Measurements from ENCODE around the gene UBR4. TPM values are rescaled to one million over a fixed set of nuclear protein-coding genes. Genes with fewer than 3 reads are reported as not detected.

The UBR4 gene
- polyA plus RNA-seq, 1 donor (not counting 4 experiments of a cell fraction or from before 2014, with no cell fraction given) = 39.0 TPM

GRCh38 chr1:19044471-19044870 is 165.6 kb downstream of the UBR4 start:
- H3K4me2 ChIP-seq (ENCODE audit: control insufficient read depth, extremely low read depth, insufficient read depth, low read depth, low read length) = no peak overlapping the region
- no peak for TF ChIP-seq EZH2 (IDR thresholded peaks at IDR 0.05; ENCODE audit: low read length)
- no peak for TF ChIP-seq CTCF (optimal IDR thresholded peaks at IDR 0.05 in 1 of 3, IDR thresholded peaks at IDR 0.05 in 1 of 3, conservative IDR thresholded peaks at IDR 0.05 in 1 of 3; ENCODE audit: extremely low read depth in 1 of 3, insufficient read depth in 2 of 3, low read length in 3 of 3)
- H3K9me1 ChIP-seq (ENCODE audit: control insufficient read depth, extremely low read depth, insufficient read depth, low read length) = no peaks in the 10 kb centered on the region
- no peak overlapping the region for H3K4me3 ChIP-seq (ENCODE audit: control insufficient read depth in 2 of 3, extremely low read depth in 1 of 3, insufficient read depth in 2 of 3, low read depth in 1 of 3, low read length in 3 of 3)
- no peak for FAIRE-seq
- dilution Hi-C loops (cut with MboI; ENCODE audit: extremely low pct_ligation_motif_present, low sequenced_read_pairs) = no loop called here
- H3K9me3 ChIP-seq (ENCODE audit: control insufficient read depth, low read depth, low read length) = no peaks in the 10 kb centered on the region
- H4K20me1 ChIP-seq (ENCODE audit: control insufficient read depth, extremely low read depth, insufficient read depth, low read length) = no peaks in the 10 kb centered on the region
- H3K27me3 ChIP-seq (ENCODE audit: control insufficient read depth, extremely low read depth, insufficient read depth, low read length) = peaks cover 5% of the 10 kb centered on the region
- H3K36me3 ChIP-seq (ENCODE audit: control insufficient read depth in 2 of 2, extremely low read depth in 1 of 2, insufficient read depth in 2 of 2, low read length in 2 of 2) = no peaks in the 10 kb centered on the region
- no peaks in the 10 kb centered on the region for H3K79me2 ChIP-seq (ENCODE audit: control insufficient read depth, insufficient read depth, low read length)
- no peak overlapping the region for H3K9ac ChIP-seq (ENCODE audit: control insufficient read depth, extremely low read depth, insufficient read depth, low read length)
- H2AFZ ChIP-seq (ENCODE audit: control insufficient read depth, low read length) = no peak overlapping the region
- H3K27ac ChIP-seq (ENCODE audit: control insufficient read depth, insufficient read depth, low read length) = no peak overlapping the region
- DNase-seq (ENCODE audit: low read depth, low spot score) = no peak
- peaks cover 8% of the 10 kb centered on the region for H3K4me1 ChIP-seq (ENCODE audit: control insufficient read depth, extremely low read depth, insufficient read depth, low read length)

- Histone ChIP-seq H4K20me1 (ENCODE audit: control insufficient read depth, extremely low read depth, insufficient read depth, low read length) (no peaks in the 10 kb centered on the region), H3K9ac (ENCODE audit: control insufficient read depth, extremely low read depth, insufficient read depth, low read length) (no peak overlapping the region), H3K79me2 (ENCODE audit: control insufficient read depth, insufficient read depth, low read length) (no peaks in the 10 kb centered on the region), H3K9me3 (ENCODE audit: control insufficient read depth, low read depth, low read length) (no peaks in the 10 kb centered on the region), H3K4me2 (ENCODE audit: control insufficient read depth, extremely low read depth, insufficient read depth, low read depth, low read length) (no peak overlapping the region), H3K36me3 (ENCODE audit: control insufficient read depth in 2 of 2, extremely low read depth in 1 of 2, insufficient read depth in 2 of 2, low read length in 2 of 2) (no peaks in the 10 kb centered on the region), H3K4me1 (ENCODE audit: control insufficient read depth, extremely low read depth, insufficient read depth, low read length) (peaks cover 1% of the 10 kb centered on the region), H3K4me3 (ENCODE audit: control insufficient read depth in 2 of 3, extremely low read depth in 1 of 3, insufficient read depth in 2 of 3, low read depth in 1 of 3, low read length in 3 of 3) (no peak overlapping the region), H2AFZ (ENCODE audit: control insufficient read depth, low read length) (no peak overlapping the region), H3K27ac (ENCODE audit: control insufficient read depth, insufficient read depth, low read length) (no peak overlapping the region), H3K9me1 (ENCODE audit: control insufficient read depth, extremely low read depth, insufficient read depth, low read length) (no peaks in the 10 kb centered on the region), H3K27me3 (ENCODE audit: control insufficient read depth, extremely low read depth, insufficient read depth, low read length) (no peaks in the 10 kb centered on the region)
- no peak for FAIRE-seq
- dilution Hi-C loops (cut with MboI; ENCODE audit: extremely low pct_ligation_motif_present, low sequenced_read_pairs) = no loop called here
- TF ChIP-seq EZH2 (IDR thresholded peaks at IDR 0.05; ENCODE audit: low read length) (no peak), CTCF (optimal IDR thresholded peaks at IDR 0.05 in 1 of 3, IDR thresholded peaks at IDR 0.05 in 1 of 3, conservative IDR thresholded peaks at IDR 0.05 in 1 of 3; ENCODE audit: extremely low read depth in 1 of 3, insufficient read depth in 2 of 3, low read length in 3 of 3) (no peak)
- DNase-seq (ENCODE audit: low read depth, low spot score) = no peak
Observed at GRCh38 chr1:19043579-19044443, 166.3 kb downstream of the UBR4 start.

All from keratinocyte (primary cell).